ENCODE data around the gene KIAA0232.

The KIAA0232 gene

GRCh38 chr4:6873792-6874461 is 91.4 kb downstream of the KIAA0232 start:
- H3K4me1 ChIP-seq (ENCODE audit: insufficient read depth, poor library complexity, severe bottlenecking): no peaks in the 10 kb centered on the region
- peak; percentile 65 for ATAC-seq (ENCODE audit: low read depth)
- peak; percentile 88 for TF ChIP-seq CTCF (IDR thresholded peaks at IDR 0.05; ENCODE audit: poor library complexity, severe bottlenecking)
- no peaks in the 10 kb centered on the region for H3K27me3 ChIP-seq (ENCODE audit: insufficient read depth, poor library complexity, severe bottlenecking)
- H3K9me3 ChIP-seq (ENCODE audit: severe bottlenecking): no peaks in the 10 kb centered on the region
- no peak overlapping the region for H3K4me3 ChIP-seq (ENCODE audit: severe bottlenecking)
- H3K36me3 ChIP-seq (ENCODE audit: low read depth): peaks cover 64% of the 10 kb centered on the region
- no peak overlapping the region for H3K27ac ChIP-seq (ENCODE audit: poor library complexity, severe bottlenecking)
- DNase-seq (ENCODE audit: low spot score): no peak

- H3K4me3 ChIP-seq (ENCODE audit: severe bottlenecking): no peak overlapping the region
- H3K27me3 ChIP-seq (ENCODE audit: insufficient read depth, poor library complexity, severe bottlenecking): no peaks in the 10 kb centered on the region
- DNase-seq (ENCODE audit: low spot score) (no peak), ATAC-seq (ENCODE audit: low read depth) (no peak)
- no peak for TF ChIP-seq CTCF (IDR thresholded peaks at IDR 0.05; ENCODE audit: poor library complexity, severe bottlenecking)
- no peaks in the 10 kb centered on the region for H3K9me3 ChIP-seq (ENCODE audit: severe bottlenecking)
- H3K36me3 ChIP-seq (ENCODE audit: low read depth): peaks cover 61% of the 10 kb centered on the region
- no peaks in the 10 kb centered on the region for H3K4me1 ChIP-seq (ENCODE audit: insufficient read depth, poor library complexity, severe bottlenecking)
- H3K27ac ChIP-seq (ENCODE audit: poor library complexity, severe bottlenecking): no peak overlapping the region
Observed at GRCh38 chr4:6874981-6875380, 92.5 kb downstream of the KIAA0232 start.

- ATAC-seq (ENCODE audit: low read depth) (no peak), DNase-seq (ENCODE audit: low spot score) (no peak)
- H3K27me3 ChIP-seq (ENCODE audit: insufficient read depth, poor library complexity, severe bottlenecking): no peaks in the 10 kb centered on the region
- H3K9me3 ChIP-seq (ENCODE audit: severe bottlenecking): no peaks in the 10 kb centered on the region
- no peak for TF ChIP-seq CTCF (IDR thresholded peaks at IDR 0.05; ENCODE audit: poor library complexity, severe bottlenecking)
- peaks cover 62% of the 10 kb centered on the region for H3K36me3 ChIP-seq (ENCODE audit: low read depth)
- no peak overlapping the region for H3K4me3 ChIP-seq (ENCODE audit: severe bottlenecking)
- no peaks in the 10 kb centered on the region for H3K4me1 ChIP-seq (ENCODE audit: insufficient read depth, poor library complexity, severe bottlenecking)
- H3K27ac ChIP-seq (ENCODE audit: poor library complexity, severe bottlenecking): no peak overlapping the region
Observed at GRCh38 chr4:6875431-6875831, 92.9 kb downstream of the KIAA0232 start.

GRCh38 chr4:6876440-6876839 is 93.9 kb downstream of the KIAA0232 start:
- no peaks in the 10 kb centered on the region for H3K27me3 ChIP-seq (ENCODE audit: insufficient read depth, poor library complexity, severe bottlenecking)

More at GRCh38 chr4:6876440-6876839, 93.9 kb downstream of the KIAA0232 start:
- H3K9me3 ChIP-seq (ENCODE audit: severe bottlenecking): no peaks in the 10 kb centered on the region
- no peak overlapping the region for H3K27ac ChIP-seq (ENCODE audit: poor library complexity, severe bottlenecking)
- no peak for DNase-seq (ENCODE audit: low spot score)
- TF ChIP-seq CTCF (IDR thresholded peaks at IDR 0.05; ENCODE audit: poor library complexity, severe bottlenecking): no peak
- peaks cover 65% of the 10 kb centered on the region for H3K36me3 ChIP-seq (ENCODE audit: low read depth)
- ATAC-seq (ENCODE audit: low read depth): no peak
- no peak overlapping the region for H3K4me3 ChIP-seq (ENCODE audit: severe bottlenecking)
- no peaks in the 10 kb centered on the region for H3K4me1 ChIP-seq (ENCODE audit: insufficient read depth, poor library complexity, severe bottlenecking)

Measured in RWPE2 (cell line).